ENCODE data around the gene TOPAZ1.
"Not testable (repeated sequence)": the region's sequence is repeated elsewhere in the genome, so short reads cannot be mapped to it uniquely, and the experiment has no call there.

TOPAZ1 gene

GRCh38 chr3:44338828-44339127 is 97.1 kb downstream of the TOPAZ1 start:
- TF ChIP-seq POLR2A (IDR thresholded peaks at IDR 0.05; ENCODE audit: low read depth, low read length) (no peak), TAF1 (IDR thresholded peaks at IDR 0.05; ENCODE audit: low read depth, low read length) (peak; percentile 74; the same call in 1 of the 2 replicates), PAX5 (IDR thresholded peaks at IDR 0.05; ENCODE audit: insufficient read depth, low read length, severe bottlenecking) (no peak), POLR2AphosphoS5 (IDR thresholded peaks at IDR 0.05; ENCODE audit: low read depth, low read length) (no peak; the same call in 1 of the 2 replicates)
- DNase-seq (ENCODE audit: insufficient read length, low spot score) (no peak), FAIRE-seq (no peak)

GRCh38 chr3:44339181-44340057 is 97.7 kb downstream of the TOPAZ1 start:
- FAIRE-seq = no peak
- no peak for DNase-seq (ENCODE audit: insufficient read length, low spot score)
- TF ChIP-seq TAF1 (IDR thresholded peaks at IDR 0.05; ENCODE audit: low read depth, low read length) (no peak), SPI1 (IDR thresholded peaks at IDR 0.05; ENCODE audit: low read depth, low read length) (no peak), POU2F2 (IDR thresholded peaks at IDR 0.05; ENCODE audit: low read depth, low read length) (no peak), POLR2A (IDR thresholded peaks at IDR 0.05; ENCODE audit: low read depth, low read length) (no peak), POLR2AphosphoS5 (IDR thresholded peaks at IDR 0.05; ENCODE audit: low read depth, low read length) (no peak), PAX5 (IDR thresholded peaks at IDR 0.05; ENCODE audit: insufficient read depth, low read length, severe bottlenecking) (no peak)

- DNase-seq (ENCODE audit: insufficient read length, low spot score) (no peak), FAIRE-seq (no peak)
- TF ChIP-seq SPI1 (IDR thresholded peaks at IDR 0.05; ENCODE audit: low read depth, low read length) = no peak
- TF ChIP-seq POU2F2 (IDR thresholded peaks at IDR 0.05; ENCODE audit: low read depth, low read length) = no peak
- TF ChIP-seq POLR2A (IDR thresholded peaks at IDR 0.05; ENCODE audit: low read depth, low read length) = no peak
- TF ChIP-seq PAX5 (IDR thresholded peaks at IDR 0.05; ENCODE audit: insufficient read depth, low read length, severe bottlenecking) = no peak
- TF ChIP-seq TAF1 (IDR thresholded peaks at IDR 0.05; ENCODE audit: low read depth, low read length) = no peak
- TF ChIP-seq POLR2AphosphoS5 (IDR thresholded peaks at IDR 0.05; ENCODE audit: low read depth, low read length) = no peak
Measured at GRCh38 chr3:44340058-44340395, 98.3 kb downstream of the TOPAZ1 start.

- TF ChIP-seq POU2F2 (IDR thresholded peaks at IDR 0.05; ENCODE audit: low read depth, low read length) = no peak
- TF ChIP-seq SPI1 (IDR thresholded peaks at IDR 0.05; ENCODE audit: low read depth, low read length) = no peak
- FAIRE-seq (no peak), DNase-seq (ENCODE audit: insufficient read length, low spot score) (no peak)
Measured at GRCh38 chr3:44342176-44342790, 100.6 kb downstream of the TOPAZ1 start.

- FAIRE-seq (no peak), DNase-seq (ENCODE audit: insufficient read length, low spot score) (no peak)
- TF ChIP-seq POU2F2 (IDR thresholded peaks at IDR 0.05; ENCODE audit: low read depth, low read length) (no peak), PAX5 (IDR thresholded peaks at IDR 0.05; ENCODE audit: insufficient read depth, low read length, severe bottlenecking) (no peak), POLR2AphosphoS5 (IDR thresholded peaks at IDR 0.05; ENCODE audit: low read depth, low read length) (no peak)
Measured at GRCh38 chr3:44343421-44343820, 101.7 kb downstream of the TOPAZ1 start.

GRCh38 chr3:44346590-44346989 is 104.9 kb downstream of the TOPAZ1 start:
- not testable (repeated sequence) for DNase-seq (ENCODE audit: insufficient read length, low spot score); FAIRE-seq

GRCh38 chr3:44348993-44349392 is 107.3 kb downstream of the TOPAZ1 start:
- FAIRE-seq (no peak), DNase-seq (ENCODE audit: insufficient read length, low spot score) (no peak)
- TF ChIP-seq POLR2A (IDR thresholded peaks at IDR 0.05; ENCODE audit: low read depth, low read length) (no peak), SPI1 (IDR thresholded peaks at IDR 0.05; ENCODE audit: low read depth, low read length) (no peak), POLR2AphosphoS5 (IDR thresholded peaks at IDR 0.05; ENCODE audit: low read depth, low read length) (no peak), PAX5 (IDR thresholded peaks at IDR 0.05; ENCODE audit: insufficient read depth, low read length, severe bottlenecking) (no peak), POU2F2 (IDR thresholded peaks at IDR 0.05; ENCODE audit: low read depth, low read length) (no peak), TAF1 (IDR thresholded peaks at IDR 0.05; ENCODE audit: low read depth, low read length) (no peak)

GRCh38 chr3:44353355-44353924 is 111.8 kb downstream of the TOPAZ1 start:
- TF ChIP-seq PAX5 (IDR thresholded peaks at IDR 0.05; ENCODE audit: insufficient read depth, low read length, severe bottlenecking) (no peak), TAF1 (IDR thresholded peaks at IDR 0.05; ENCODE audit: low read depth, low read length) (no peak), POLR2AphosphoS5 (IDR thresholded peaks at IDR 0.05; ENCODE audit: low read depth, low read length) (no peak), POLR2A (IDR thresholded peaks at IDR 0.05; ENCODE audit: low read depth, low read length) (no peak), POU2F2 (IDR thresholded peaks at IDR 0.05; ENCODE audit: low read depth, low read length) (no peak), SPI1 (IDR thresholded peaks at IDR 0.05; ENCODE audit: low read depth, low read length) (no peak)
- DNase-seq (ENCODE audit: insufficient read length, low spot score) (no peak), FAIRE-seq (no peak)

- no peak for DNase-seq (ENCODE audit: insufficient read length, low spot score)
- TF ChIP-seq POLR2A (IDR thresholded peaks at IDR 0.05; ENCODE audit: low read depth, low read length) = no peak
- TF ChIP-seq TAF1 (IDR thresholded peaks at IDR 0.05; ENCODE audit: low read depth, low read length) = no peak
- no peak for TF ChIP-seq POLR2AphosphoS5 (IDR thresholded peaks at IDR 0.05; ENCODE audit: low read depth, low read length)
- no peak for TF ChIP-seq SPI1 (IDR thresholded peaks at IDR 0.05; ENCODE audit: low read depth, low read length)
- TF ChIP-seq PAX5 (IDR thresholded peaks at IDR 0.05; ENCODE audit: insufficient read depth, low read length, severe bottlenecking) = no peak
- no peak for TF ChIP-seq POU2F2 (IDR thresholded peaks at IDR 0.05; ENCODE audit: low read depth, low read length)
- FAIRE-seq = no peak
Measured at GRCh38 chr3:44355362-44356033, 113.8 kb downstream of the TOPAZ1 start.

Measured in GM12891 (cell line).